ENCODE results near the gene SERPINA1.

DNA sequence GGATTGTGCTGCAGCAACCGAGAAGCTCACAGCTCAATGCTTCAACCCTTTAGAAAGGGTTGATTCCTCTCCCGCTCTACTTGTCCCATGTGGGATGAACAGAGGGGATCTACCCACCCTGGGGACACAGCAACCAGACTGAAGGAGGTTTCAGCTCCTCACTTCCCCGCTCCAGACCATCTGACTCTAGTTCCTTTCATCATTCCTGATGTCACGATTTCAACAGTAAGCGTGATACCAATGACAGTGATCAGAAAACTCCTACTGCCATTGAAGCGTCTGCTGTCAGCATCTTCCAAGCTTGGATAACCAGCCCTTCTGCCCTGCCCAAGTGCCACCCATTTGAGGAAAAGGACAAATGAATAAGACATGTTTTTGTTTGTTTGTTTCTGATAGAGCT, 14.3 kb downstream of the SERPINA1 start:
- TF ChIP-seq CTCF (conservative IDR thresholded peaks at IDR 0.05 in 1 of 2, IDR thresholded peaks at IDR 0.05 in 1 of 2; ENCODE audit: extremely low read depth in 1 of 2, insufficient read depth in 1 of 2, low read depth in 1 of 2, low read length in 2 of 2) (no peak), EZH2 (IDR thresholded peaks at IDR 0.05; ENCODE audit: borderline replicate concordance, low read length) (no peak)
